GM12878 (cell line): ENCODE results near the gene GAGE10. TPM values are rescaled to one million over a fixed set of nuclear protein-coding genes. Genes with fewer than 3 reads are reported as not detected.

Experiments
- ATAC-seq: fragments of 200-7000 bp; cut with Tn5 transposase; 3 replicates; pipeline ENCODE4 v1.9.1; 2020; ENCODE audit warnings: mild to moderate bottlenecking, moderate library complexity
- BruUV-seq: library from RNA; stranded (reverse); fragments of 400-500 nt; replicated peaks from 2 replicates; lab custom pipeline; 2021; lab: Mats Ljungman, UMichigan
- CTCF ChIA-PET: fragments of 300-600 bp; sonication (Branson Sonifier 250); formaldehyde crosslinking; extraction: SDS; loops from one replicate; lab custom pipeline; 2021; ENCODE audit warnings: inconsistent platforms; lab: Yijun Ruan, JAX
- POLR2A ChIA-PET: fragments of 350-600 bp; formaldehyde crosslinking; extraction: SDS; loops from one replicate; lab custom pipeline; 2021; ENCODE audit warnings: inconsistent platforms; lab: Charles Lee
- RAD21 ChIA-PET: fragments of 300-600 bp; sonication (Branson Sonifier 250); formaldehyde crosslinking; loops from one replicate; lab custom pipeline; 2023; ENCODE audit warnings: antibody characterized with exemption; ENCODE audit not compliant: unreplicated experiment; lab: Charles Lee
- SMC1A ChIA-PET: fragments of 300-600 bp; sonication (Branson Sonifier 250); formaldehyde crosslinking; loops from one replicate; lab custom pipeline; 2023; ENCODE audit not compliant: unreplicated experiment, uncharacterized antibody; lab: Charles Lee
- DNase-seq: peaks from one replicate; pipeline ENCODE4 v3.0.0-alpha.2; 2011; ENCODE audit warnings: low read depth, low spot score
- FAIRE-seq: peaks from 3 replicates; lab custom pipeline; 2011; peaks lifted over from hg19 to GRCh38; lab: Jason Lieb, UNC
- H2AFZ ChIP-seq: 2 replicates; pipeline ENCODE4 v1.6.0; 2011; ENCODE audit warnings: low read depth, low read length, control low read depth; ENCODE audit not compliant: control insufficient read depth
- H3K27ac ChIP-seq: 2 replicates; pipeline ENCODE4 v1.5.1; 2011; ENCODE audit warnings: control low read depth; ENCODE audit not compliant: control insufficient read depth, insufficient read depth
- H3K27me3 ChIP-seq, 2 experiments: replicated peaks in 1 of 2; 2 replicates each; pipeline versions ENCODE4 v1.6.0 to v1.6.1; 2011; ENCODE audit warnings: low read length in 1 of 2; ENCODE audit not compliant: control insufficient read depth in 2 of 2, insufficient read depth in 2 of 2
- H3K36me3 ChIP-seq, 2 experiments: 2 replicates each; pipeline ENCODE4 v1.5.1; 2011; ENCODE audit warnings: low read length in 1 of 2; ENCODE audit not compliant: control insufficient read depth in 2 of 2, insufficient read depth in 2 of 2
- H3K4me1 ChIP-seq: 2 replicates; pipeline ENCODE4 v1.6.1; 2011; ENCODE audit warnings: mild to moderate bottlenecking, low read length, moderate library complexity, mixed read lengths; ENCODE audit not compliant: control insufficient read depth, insufficient read depth
- H3K4me2 ChIP-seq: 2 replicates; pipeline ENCODE4 v1.6.0; 2011; ENCODE audit warnings: control low read depth; ENCODE audit not compliant: control insufficient read depth, insufficient read depth
- H3K4me3 ChIP-seq: fragments of 200-600 bp; sonication (generic); 2 replicates; pipeline ENCODE4 v1.5.1; 2016
- H3K79me2 ChIP-seq: 2 replicates; pipeline ENCODE4 v1.6.0; 2011; ENCODE audit warnings: low read length; ENCODE audit not compliant: control insufficient read depth, insufficient read depth
- H3K9ac ChIP-seq: 2 replicates; pipeline ENCODE4 v1.8.0; 2011; ENCODE audit warnings: low read length, control low read depth, mixed read lengths; ENCODE audit not compliant: control insufficient read depth, insufficient read depth
- H3K9me3 ChIP-seq: replicated peaks from 3 replicates; pipeline ENCODE4 v1.5.1; 2011; ENCODE audit warnings: mild to moderate bottlenecking, low read length; ENCODE audit not compliant: control insufficient read depth, insufficient read depth
- H4K20me1 ChIP-seq: 2 replicates; pipeline ENCODE4 v1.6.0; 2011; ENCODE audit not compliant: control insufficient read depth, insufficient read depth
- CHD2 ChIP-seq: IDR thresholded peaks from 2 replicates; pipeline ENCODE4 v1.6.1; 2011; ENCODE audit warnings: low read depth, low read length, improper control_type of control experiment, borderline replicate concordance
- CREB1 ChIP-seq: IDR thresholded peaks from 2 replicates; pipeline ENCODE4 v1.6.1; 2012; ENCODE audit warnings: low read depth, mild to moderate bottlenecking, inconsistent platforms
- CTCF ChIP-seq, 3 experiments: IDR thresholded peaks in 2 of 3; conservative IDR thresholded peaks in 1 of 3; 2 replicates each; pipeline ENCODE4 v1.5.1; 2011; ENCODE audit warnings: low read depth in 3 of 3, low read length in 3 of 3, mild to moderate bottlenecking in 3 of 3, control low read depth in 2 of 3, moderate library complexity in 2 of 3, inconsistent platforms in 1 of 3, mixed read lengths in 1 of 3; ENCODE audit not compliant: control insufficient read depth in 2 of 3, insufficient read depth in 1 of 3; ENCODE audit errors: extremely low read depth in 1 of 3
- KAT2A ChIP-seq: conservative IDR thresholded peaks from 2 replicates; pipeline ENCODE4 v1.6.1; 2011; ENCODE audit warnings: low read depth, low read length; ENCODE audit not compliant: control insufficient read depth
- LARP7 ChIP-seq: fragments of 450-650 bp; IDR thresholded peaks from 2 replicates; pipeline ENCODE4 v1.6.1; 2017; ENCODE audit warnings: mild to moderate bottlenecking
- NFYA ChIP-seq: IDR thresholded peaks from 2 replicates; pipeline ENCODE4 v1.6.1; 2011; ENCODE audit warnings: low read depth, mild to moderate bottlenecking, low read length, improper control_type of control experiment, borderline replicate concordance
- PAX5 ChIP-seq: IDR thresholded peaks from 2 replicates; pipeline ENCODE4 v1.6.1; 2011; ENCODE audit warnings: low read depth, low read length, borderline replicate concordance
- RELA ChIP-seq: fragments of 450-650 bp; IDR thresholded peaks from 2 replicates; pipeline ENCODE4 v1.8.0; 2014; ENCODE audit warnings: borderline replicate concordance; ENCODE audit not compliant: partially characterized antibody
- REST ChIP-seq: IDR thresholded peaks from 2 replicates; pipeline ENCODE4 v1.6.1; 2012; ENCODE audit warnings: mild to moderate bottlenecking, low read depth, low read length
- USF1 ChIP-seq: IDR thresholded peaks from 2 replicates; pipeline ENCODE4 v1.6.1; 2011; ENCODE audit warnings: borderline replicate concordance, low read depth, mild to moderate bottlenecking, moderate library complexity, mixed read lengths, low read length; ENCODE audit not compliant: insufficient read depth; ENCODE audit errors: extremely low read length
- ZNF274 ChIP-seq: IDR thresholded peaks from one replicate; pipeline ENCODE4 v1.8.0; 2011; ENCODE audit not compliant: insufficient read length, insufficient read depth
- WGBS: methylation state at CpG from one replicate; pipeline ENCODE4 v1.1.6; 2016; ENCODE audit warnings: low lambda C conversion rate; ENCODE audit not compliant: insufficient replicate concordance, insufficient coverage; ENCODE audit errors: missing lambda C conversion rate; 5-methylcytosine and 5-hydroxymethylcytosine counted together
- in situ Hi-C: fragments of 300-500 bp; cut with MboI; formaldehyde crosslinking; loops from 9 replicates; pipeline ENCODE4 v1.14.3; 2018; ENCODE audit warnings: mixed read lengths
- intact Hi-C: fragments of 100-400 bp; cut with micrococcal nuclease; formaldehyde crosslinking; loops from one replicate; pipeline ENCODE4 v1.14.2; 2022; ENCODE audit not compliant: unreplicated experiment
- polyA plus RNA-seq, 11 experiments: library from polyadenylated mRNA; depleted of rRNA in 4 of 11; unstranded in 6 of 11; stranded (reverse) in 5 of 11; fragments of >200 nt; fragmentation: Nextera tagmentation in 4 of 11; fragmentation: Illumina TruSeq in 1 of 11; extraction: Ambion mirVana in 4 of 11; extraction: Trizol in 1 of 11; gene quantifications; 1 replicate in 1 of 11; 2 replicates in 10 of 11; pipeline versions ENCODE4 v1.2.1 to v1.2.3, GENCODE V29; 2011 to 2016; ENCODE audit warnings: inconsistent platforms in 2 of 11, missing spikeins in 2 of 11, low read depth in 1 of 11
- total RNA-seq, 4 experiments: library from RNA; depleted of rRNA in 3 of 4; stranded (reverse); fragments of >200 nt in 3 of 4; fragmentation: Illumina TruSeq in 1 of 4; extraction: Trizol in 1 of 4; gene quantifications; 2 replicates each; pipeline versions ENCODE4 v1.2.1 to v1.2.3, GENCODE V29; 2013 to 2021

Gene GAGE10
- total and polyA plus RNA-seq, 10 of the 15 experiments (the other 5 are each of a cell fraction or from before 2014, with no cell fraction given) = not detected

- no peak overlapping the region for H3K27ac ChIP-seq
- TSS peak; percentile 85 for BruUV-seq
- no peak for FAIRE-seq
- TF ChIP-seq CREB1 (no peak), PAX5 (no peak), ZNF274 (no peak), NFYA (no peak), KAT2A (no peak), REST (no peak), USF1 (no peak), CHD2 (no peak), CTCF (IDR thresholded peaks at IDR 0.05 in 2 of 3, conservative IDR thresholded peaks at IDR 0.05 in 1 of 3; ENCODE audit: control insufficient read depth in 2 of 3, extremely low read depth in 1 of 3, insufficient read depth in 1 of 3, low read depth in 3 of 3, low read length in 3 of 3) (no peak), LARP7 (no peak), RELA (no peak)
Observed at GRCh38 chrX:49271341-49271740, 32.1 kb upstream of the GAGE10 start.

More at GRCh38 chrX:49271341-49271740, 32.1 kb upstream of the GAGE10 start:
- H4K20me1 ChIP-seq = no peaks in the 10 kb centered on the region
- H3K9me3 ChIP-seq = no peaks in the 10 kb centered on the region; the same call in 2 of the 3 replicates
- in situ Hi-C loops = no loop called here
- H3K36me3 ChIP-seq = no peaks in the 10 kb centered on the region
- ChIA-PET CTCF (interaction anchor here (3.2 kb wide), 1 partner anchor 79 kb away, joined by 10 read pairs; no protein-coding TSS in a partner anchor), RAD21 (interaction anchor here (0.7 kb wide), 1 partner anchor 269 kb away, joined by 3 read pairs; the partner anchor contains the start of gene GRIPAP1), SMC1A (interaction anchor here (0.6 to 1.0 kb wide), 2 partner anchors 79 to 200 kb away, joined by 3 read pairs; no protein-coding TSS in a partner anchor), POLR2A (interaction anchor here (0.8 kb wide), 1 partner anchor 78 kb away, joined by 3 read pairs; no protein-coding TSS in a partner anchor)
- H3K4me3 ChIP-seq = peak overlapping the region; percentile 55; the same call in 1 of the 2 replicates
- no peak for ATAC-seq
- peaks cover 15% of the 10 kb centered on the region for H3K79me2 ChIP-seq
- H3K9ac ChIP-seq = no peak overlapping the region
- H3K4me1 ChIP-seq = peaks cover 4% of the 10 kb centered on the region; the same call in 1 of the 2 replicates
- intact Hi-C loops = no loop called here
- DNase-seq = no peak
- H3K4me2 ChIP-seq = peak overlapping the region; percentile 96
- H3K27me3 ChIP-seq = no peaks in the 10 kb centered on the region
- no peak overlapping the region for H2AFZ ChIP-seq
- 0% methylated on average over 2 of the region's 2 CpGs for WGBS
